ENCODE data around the gene RNF213.

Gene RNF213

DNA sequence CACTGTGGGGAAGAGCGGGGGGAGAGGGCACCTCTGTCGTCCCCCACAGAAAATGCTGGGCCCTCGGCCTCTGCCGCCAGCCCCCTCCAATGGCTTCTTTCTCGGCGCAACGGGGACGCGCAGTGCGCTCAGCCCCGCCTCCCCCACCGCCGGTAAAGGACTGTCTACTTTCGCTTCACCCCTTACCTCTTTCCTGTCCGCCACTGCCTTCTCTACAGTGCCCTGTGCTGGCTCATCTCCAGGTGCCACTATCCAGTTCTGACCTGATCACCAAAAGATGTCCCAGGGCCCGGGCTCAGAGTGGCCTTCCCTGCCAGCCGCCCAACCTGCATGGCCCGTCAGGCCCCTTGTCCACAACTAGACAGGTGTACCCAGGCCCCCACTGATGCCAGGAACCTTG is 161.6 kb downstream of the RNF213 start:
- DNase-seq: no peak

DNA sequence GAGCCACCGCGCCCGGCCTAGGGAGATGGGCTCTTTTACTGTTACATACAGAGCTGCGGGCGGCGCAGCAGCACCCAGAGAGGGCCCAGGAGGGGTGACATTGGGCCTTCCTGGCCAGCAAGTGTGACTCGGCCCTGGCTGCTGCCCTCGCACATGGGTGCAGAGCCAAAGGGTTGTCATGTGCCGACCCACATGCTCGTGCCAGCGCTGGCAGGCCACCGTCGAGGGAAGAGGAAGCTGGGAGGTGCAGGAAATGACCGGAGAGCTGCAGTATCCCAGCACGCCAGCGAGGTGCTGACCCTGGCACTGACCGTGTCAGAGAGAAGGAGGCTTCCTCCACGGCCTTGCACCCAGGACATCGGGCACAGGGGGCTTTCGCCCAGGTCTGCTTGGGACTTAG is 162.3 kb downstream of the RNF213 start:
- DNase-seq: no peak

DNA sequence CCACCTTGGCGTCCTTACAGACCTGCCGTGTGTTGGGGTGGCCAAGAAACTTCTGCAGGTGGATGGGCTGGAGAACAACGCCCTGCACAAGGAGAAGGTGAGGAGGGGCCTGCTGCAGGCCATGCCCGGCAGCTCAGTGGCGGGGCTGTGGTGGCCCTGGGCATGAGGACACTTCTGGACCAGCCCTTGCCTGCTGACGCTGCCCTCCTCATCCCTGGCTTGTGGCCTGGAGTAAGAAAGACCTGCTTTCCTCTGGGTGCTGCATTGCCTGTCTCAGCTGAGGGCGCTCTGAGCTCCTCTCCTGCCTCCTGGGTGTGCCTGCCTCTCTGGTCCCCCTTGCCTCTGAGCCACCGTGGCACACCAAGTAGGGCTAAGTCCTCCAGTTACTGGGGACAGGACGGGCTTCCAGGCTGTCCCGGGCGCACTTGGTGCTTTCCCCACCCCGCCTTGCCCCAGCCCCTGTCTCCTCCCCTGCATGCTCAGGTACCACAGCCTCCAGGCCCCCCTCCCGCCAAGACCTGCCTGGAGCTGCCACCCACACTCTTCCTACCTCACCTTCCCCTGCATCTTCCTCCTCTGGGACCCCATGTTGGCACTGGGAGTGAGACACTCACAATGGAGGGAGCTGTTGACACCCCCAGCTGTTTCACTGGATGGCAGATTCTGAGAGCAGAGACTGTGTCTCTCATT is 163.0 kb downstream of the RNF213 start:
- no peak for DNase-seq

DNA sequence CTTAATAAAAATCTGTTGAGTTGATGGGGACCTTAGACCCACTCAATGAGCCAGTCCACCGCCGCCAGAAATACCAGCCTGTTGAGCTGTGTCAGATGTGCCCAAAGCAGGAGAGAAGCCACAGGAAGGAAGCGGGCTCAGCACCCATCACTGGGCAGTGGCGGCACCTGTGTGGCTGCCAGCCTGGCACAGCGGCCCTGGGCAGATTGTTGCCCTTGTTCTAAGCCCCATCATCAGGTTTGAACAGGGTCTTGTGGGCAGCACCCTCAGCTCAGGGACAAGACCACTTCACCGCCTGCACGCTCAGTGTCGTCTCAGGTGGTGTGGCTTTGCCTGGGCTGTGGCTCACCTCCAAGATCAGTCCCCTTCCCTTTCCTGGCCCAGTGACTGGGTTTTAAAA is 163.6 kb downstream of the RNF213 start:
- DNase-seq: no peak

DNA sequence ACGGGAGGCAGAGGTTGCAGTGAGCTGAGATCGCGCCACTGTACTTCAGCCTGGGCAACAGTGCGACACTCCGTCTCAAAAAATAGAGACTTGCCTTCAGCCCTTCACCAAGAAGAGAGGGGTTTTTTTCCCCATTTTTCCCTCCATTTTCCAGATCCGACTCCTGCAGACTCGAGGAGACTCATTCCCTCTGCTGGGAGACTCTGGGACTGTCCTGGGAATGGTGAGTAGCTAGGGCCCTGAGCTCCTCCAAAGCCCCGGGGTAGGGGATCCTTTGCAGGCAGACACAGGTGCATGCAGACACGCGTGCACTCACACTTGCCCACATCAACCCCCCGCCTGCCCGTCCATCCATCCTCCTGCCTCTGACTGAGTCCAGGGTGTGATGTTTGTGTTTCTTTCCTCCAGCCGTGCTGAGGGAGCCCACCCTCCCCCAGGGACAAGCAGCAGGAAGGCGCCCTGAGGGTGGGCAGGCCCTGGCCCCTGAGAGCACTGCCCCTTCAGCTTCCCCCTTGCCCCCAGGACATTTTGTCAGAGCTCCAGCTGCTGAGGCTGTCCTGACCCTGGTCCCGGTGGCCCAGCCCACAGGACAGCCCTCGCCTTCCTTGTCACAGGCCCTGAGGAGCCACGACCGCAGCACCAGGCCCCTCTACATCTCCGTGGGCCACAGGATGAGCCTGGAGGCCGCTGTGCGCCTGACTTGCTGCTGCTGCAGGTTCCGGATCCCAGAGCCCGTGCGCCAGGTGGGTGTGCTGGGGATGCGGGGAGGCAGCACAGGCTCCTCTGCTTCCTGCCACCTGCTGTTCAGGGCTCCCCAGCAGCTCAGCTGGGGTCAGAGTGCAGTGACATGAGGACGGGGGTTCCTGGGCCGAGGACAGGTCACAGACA is 164.5 kb downstream of the RNF213 start:
- no peak for DNase-seq

DNA sequence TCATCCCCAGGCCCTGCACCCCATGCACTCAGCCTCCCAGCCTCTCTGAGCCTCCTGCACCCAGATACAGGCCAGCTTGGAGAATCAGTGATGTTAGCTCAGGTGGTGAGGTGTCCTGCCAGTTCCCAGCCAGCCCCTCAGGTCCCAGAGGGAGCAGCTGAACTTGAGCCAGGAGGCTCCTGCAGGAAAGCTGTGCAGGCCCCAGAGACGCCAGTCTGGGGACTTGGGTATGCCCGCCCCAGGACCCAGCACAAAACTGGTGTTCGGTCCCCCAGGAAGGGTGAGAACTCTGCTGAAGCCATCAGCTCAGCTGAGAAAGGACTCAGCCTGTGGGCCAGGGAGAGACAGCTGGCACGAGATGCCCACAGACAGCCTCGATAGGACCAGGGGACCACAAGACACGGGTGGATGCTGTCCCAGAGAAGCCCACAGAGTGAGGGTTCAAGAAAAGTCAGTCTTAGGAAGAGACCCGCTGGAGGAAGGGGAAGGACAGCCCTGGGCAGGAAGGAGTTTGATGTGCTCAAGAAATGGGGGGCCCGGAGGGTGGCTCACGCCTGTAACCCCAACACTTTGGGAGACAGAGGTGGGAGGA is 165.3 kb downstream of the RNF213 start:
- DNase-seq: no peak

DNA sequence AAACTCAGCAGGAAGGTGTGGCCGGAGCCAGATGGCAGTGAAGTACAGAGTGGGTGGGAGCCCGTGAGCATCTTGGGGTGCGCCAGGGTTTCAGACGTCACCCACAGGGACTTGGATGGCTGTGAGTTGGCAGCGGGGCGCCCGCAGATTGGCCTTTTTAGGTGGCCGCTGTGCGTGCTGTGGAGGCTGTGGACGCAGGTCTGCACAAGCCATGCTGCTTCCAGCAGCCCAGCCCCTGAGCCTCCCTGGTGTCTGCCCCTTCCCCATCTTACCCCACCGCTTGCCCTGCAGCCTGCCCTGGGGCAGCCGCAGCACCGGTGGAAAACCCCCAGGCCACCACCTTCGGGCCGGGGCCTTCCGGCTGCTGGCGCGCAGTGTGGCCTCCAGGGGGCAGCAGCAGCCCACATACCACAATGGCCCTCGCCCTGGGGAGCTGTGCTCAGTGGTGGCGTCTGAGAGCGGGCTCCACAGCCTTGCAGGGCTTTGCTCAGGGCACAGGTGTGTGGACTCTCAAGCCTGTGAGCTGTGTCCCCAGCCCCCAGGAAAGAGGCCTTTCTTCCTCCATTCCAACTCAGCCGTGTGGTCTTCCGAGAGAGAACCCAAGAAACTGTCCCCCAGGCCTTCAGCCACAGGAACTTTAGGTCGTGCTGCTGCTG is 166.1 kb downstream of the RNF213 start:
- DNase-seq: peak; percentile 45

DNA sequence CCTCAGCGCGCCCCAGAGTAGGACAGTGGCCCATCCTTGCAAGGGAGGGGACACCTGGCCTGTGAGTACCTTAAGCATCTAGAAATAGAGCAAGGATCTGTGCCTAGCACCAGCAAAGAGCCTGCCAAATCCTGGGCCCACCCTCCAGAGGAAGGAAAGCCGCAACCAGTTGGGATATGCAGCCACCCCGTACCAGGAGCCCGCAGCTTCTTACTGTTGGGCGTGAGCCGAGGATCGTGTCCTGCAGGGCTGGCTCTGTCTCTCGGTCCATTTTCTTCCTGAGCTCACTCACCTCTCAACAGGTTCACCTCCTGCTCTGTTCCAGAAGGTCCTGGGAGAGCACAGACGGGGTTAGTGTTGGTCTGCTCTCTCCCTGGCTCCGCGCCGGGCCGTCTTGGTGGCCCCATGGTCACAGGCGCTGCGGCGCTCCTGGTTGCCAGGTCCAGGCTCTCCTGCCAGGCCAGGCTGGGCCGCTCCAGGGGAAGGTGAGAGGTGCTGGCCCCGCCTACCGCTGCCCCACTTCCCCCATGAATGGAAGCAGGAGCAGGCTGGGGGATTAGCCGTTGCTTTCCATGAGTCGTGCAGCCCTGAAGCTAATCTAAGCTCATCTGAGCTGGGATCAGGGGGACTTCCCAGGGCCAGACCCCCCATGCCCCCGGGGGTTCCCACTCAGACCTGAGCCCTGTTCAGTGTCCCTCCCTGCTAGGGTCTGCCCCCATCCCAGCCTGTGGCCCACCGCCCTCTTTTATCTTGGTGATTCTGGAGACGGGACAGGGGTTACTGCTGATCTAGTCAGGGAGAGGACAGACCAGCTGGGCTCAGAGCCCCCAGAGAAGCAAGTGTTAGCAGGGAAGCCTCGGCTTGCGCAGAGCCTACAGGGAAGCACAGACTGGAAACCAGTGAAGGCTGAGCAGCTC is 167.0 kb downstream of the RNF213 start:
- DNase-seq: no peak

DNA sequence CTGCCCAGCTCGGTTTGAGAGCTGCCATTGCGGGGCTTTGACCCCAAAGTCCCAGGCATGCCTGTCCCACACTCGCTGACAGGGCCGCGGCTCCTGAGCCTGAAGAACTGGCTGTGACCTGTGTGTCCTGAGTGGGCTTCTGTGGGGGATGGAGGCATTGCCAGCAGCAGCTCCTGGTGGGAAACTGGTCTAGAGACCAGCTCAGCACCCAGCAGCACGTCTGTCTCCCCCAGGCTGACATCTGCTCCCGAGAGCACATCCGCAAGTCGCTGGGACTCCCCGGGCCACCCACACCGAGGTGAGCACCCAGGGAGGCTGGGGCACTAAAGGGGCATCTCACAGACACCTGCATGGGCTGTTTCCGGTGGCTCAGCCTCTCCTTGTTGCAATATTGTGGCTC is 167.7 kb downstream of the RNF213 start:
- DNase-seq: no peak

DNA sequence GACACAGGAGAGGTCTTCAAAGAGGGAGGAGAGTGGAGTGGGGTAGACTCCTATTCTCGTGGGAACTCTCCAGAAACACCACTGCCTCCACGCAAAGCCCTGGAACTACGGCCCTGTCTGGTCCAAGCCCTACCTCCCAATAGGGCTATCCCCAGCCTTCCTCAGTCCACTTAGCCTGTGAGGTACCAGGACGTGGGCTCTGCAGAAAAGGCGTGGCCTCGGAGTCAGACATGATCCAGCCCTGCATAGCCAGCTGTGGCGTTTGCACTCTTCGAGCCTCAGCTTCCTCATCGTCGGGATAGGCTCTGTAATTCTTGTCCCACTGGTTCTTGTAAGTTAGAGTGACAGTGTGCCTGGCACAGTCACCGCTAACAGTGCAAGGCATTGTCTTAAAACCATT is 168.1 kb downstream of the RNF213 start:
- DNase-seq: no peak

DNA sequence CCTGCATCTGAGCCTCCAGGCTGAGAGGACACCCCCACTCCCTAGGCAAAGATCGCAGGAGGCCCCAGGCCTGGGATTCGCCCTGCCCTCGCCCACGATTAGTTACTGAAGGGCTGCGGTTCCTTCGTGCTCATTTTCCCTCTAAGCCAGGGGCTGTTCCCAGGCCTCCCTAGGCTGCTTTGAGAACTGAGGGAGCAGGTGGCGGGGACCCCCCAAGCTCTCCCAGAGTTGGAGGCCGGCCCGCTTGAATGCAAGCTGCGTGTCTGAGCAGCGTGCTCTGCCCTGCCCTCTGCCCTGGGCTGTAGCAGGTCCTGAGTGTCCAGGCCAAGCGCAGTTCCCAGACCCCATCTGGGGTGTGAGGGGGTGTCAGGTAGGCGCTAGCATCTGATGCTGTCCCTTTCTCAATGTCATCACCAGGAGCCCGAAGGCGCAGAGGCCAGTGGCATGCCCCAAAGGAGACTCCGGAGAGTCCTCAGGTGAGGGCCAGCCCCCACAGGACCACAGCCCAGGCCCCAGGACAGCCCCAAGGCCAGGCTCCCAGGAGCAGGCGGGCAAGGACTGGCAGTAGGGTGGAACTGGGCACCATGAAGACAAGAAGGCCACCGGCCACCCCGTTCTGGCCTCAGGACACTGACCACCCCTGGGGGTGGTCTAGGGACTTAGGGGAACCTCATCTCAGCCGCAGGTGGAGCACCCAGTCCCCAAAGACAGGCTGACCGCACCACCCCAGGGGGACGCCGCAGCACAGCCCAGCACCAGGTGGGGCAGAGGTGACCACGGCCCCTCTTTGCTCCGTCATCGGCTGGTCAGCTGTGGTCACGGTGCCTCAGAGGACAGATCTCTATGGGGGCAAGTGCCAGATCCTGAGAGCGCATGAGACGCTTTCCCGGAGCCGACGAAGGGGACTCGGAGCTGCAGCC is 169.0 kb downstream of the RNF213 start:
- no peak for DNase-seq

DNA sequence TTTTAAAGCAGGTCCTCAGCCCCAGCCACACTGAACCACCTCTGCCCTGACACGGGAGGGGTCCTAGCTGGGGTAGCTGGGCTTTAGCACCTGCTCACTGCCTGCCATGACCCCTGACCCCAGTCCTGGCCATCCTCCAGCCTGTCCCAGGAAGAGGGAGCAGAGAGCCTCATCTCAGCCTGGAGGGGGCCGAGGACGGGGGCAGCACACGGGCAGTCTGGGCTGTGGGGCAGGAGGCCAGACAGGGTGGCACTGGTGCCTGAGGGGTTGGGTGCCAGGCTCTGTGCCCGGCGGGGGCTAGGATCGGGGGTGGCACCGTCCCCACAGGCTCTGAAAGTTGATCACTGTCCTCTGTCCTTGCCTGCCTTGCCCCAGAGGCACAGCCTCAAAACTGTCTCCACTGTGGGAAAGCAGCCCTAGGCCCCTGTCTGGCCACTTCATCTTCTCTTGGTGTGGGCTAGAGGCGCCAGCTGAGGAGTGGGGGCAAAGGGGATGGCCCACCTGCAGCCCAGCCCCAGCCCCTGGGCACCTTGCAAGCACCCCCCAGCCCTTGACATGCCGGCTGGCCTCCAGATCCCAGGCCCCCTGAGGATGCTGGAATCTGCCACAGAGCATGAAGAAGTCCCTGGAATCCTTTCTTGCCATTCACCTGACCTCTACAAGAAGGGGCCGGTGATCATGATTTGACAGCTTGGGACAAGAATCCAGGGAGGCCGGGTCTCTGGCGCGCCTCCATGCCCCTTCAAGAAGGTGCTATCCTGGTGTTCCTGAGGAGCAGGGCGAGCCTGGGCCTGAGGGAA is 170.0 kb downstream of the RNF213 start:
- DNase-seq: no peak

DNA sequence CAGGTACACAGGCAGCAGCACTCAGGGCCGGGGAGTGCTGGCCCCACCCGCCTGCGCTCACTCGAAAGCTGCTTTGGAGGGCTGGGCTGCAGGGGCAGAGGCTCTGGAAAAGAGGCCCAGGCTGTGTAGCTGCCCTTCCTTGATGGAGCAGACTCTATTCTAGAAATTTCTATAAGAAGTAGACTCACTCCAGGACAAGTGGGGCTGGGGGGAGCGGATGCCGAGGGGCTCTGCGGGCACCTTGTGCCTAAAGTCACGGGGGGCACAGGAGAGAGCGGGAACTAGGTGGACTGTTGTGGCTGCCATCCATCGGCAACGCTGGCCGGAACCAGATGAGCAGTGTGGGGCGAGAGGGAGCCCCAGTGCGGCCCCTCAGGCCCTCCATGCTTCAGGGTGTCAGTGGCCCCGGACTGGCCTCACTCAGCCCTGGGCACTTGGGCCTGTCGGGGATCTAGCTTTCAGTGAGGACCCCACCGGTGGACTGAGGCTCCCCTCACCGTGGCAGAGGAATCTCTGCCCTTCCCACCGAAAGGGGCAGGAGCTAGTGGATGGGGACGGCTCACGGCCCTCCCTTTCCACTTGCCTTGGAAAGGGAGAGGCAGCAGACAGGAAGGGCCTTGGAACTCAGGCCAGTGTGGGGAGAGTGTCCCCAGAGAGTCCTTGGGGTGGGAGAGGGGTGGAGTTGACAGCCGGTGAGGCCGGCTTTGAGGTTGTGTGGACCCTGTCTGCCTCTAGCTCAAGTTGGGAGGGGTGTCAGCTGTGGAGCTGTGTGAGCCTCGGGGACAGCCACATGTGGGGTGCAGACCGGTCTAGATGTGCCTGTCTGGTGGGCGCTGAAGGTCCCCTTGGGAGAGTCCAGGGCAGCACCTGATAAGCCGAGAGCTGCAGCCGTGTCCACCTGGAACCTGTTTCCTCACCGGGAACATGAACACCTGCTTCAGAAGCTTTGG is 170.9 kb downstream of the RNF213 start:
- DNase-seq: no peak

DNA sequence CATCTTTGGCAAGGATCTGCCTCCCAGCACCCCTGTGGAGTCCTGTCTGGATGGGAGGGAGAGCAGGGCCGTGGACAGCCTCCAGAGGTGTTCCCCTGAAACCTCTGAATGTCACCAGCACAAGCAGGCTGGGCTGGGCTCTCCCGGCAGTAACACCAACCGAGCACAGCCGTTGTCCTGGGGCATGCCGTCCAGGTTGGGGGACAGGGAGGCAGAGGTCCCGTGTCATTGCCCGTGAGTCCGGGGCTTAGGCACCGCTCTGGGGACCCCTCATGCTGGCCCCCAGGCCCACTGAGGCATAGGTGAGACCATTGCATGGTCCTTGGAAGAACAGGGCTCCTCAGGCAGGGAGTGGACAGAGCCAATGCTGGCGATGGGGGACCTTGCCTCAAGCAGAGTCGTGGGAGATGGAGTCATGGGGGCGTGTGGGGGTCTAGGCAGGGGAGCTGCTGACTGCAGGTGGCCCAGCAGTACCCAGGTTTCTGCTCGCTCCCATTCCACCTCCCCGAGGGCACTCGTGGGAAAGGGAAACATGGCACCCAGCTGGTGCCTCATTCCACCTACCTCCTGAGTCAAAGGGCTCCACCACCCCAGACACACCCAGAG is 171.8 kb downstream of the RNF213 start:
- DNase-seq: no peak

DNA sequence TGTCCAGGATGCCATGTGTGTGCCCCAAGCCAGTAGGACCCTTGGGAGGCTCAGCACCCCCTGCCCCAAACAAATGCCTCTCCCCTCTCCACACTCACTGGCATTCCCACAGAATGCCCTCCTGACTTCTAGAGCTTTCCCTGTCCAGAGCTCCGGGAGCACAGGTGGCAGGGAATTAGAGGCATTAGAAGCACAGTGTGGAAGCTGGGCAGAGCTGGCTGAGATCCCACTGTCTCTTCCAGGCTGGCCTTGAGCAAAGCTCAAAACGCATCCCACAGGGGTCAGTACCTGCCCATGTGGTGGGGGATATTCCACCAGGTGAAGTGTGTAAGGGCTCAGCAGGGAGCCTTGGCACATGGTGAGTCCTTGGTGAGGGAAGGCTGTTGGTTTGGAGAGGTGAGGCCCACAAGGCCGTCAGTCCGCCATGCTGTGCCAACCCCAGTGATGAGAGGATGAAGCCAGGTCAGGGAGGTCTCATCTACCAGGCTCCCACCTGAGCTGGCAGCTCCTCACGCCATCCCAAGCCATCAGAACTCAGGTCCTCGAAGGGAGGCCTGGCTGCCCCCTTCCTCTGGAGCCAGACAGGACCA is 172.4 kb downstream of the RNF213 start:
- DNase-seq: no peak

DNA sequence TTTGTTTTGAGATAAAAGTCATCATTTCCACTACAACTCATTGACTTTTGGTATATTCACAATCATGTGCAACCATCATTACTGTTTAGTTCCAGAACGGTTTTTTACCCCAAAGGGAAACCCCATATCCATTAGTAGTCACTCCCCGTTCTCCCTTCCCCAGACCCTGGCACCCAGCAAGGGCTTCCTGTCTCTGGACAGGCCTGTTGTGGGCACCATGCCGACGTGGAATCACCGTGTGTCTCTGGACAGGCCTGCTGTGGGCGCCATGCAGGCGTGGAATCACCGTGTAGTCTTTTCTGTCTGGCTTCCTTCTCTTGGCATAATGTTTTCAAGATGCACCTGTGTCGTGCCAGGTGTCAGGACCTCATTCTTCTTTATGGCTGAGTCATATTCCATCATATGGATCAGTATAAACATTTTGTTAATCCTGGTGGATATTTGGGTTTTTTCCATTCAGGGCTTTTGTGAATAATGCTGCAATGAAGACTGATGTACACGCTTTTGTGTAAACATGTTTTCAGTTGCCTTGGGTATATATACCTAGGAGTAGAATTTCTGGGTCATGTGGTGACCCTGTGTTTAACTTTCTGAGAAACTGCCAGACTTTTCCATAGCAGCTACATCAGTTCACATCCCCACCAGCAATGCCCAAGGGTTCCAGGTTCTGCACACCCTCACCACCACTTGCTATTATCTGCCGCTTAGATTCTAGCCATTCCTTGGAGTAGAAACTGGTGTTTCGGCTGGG is 173.4 kb downstream of the RNF213 start:
- no peak for DNase-seq

DNA sequence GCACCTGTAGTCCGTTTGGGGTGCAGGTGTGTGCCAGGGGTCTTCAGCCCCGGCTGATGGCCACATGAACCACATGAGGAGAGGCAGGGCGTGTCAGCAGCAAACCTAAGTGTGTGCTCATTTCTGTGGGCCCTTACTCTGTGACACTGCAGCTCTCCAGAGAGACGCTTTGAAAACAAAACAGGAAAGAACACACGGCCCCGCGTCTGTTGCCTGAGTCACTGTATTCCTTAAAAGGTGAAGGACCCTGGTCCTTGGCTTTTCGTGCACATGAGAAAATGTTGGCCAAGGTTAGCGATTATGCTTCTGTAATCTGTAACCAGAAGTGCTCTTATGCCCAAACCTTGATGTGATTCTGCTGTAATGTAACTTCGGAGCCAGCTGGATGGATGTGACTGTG is 176.9 kb downstream of the RNF213 start:
- no peak for DNase-seq

Measured in fibroblast of skin of abdomen (primary cell).